ENCODE measurements around the gene MTERF1.
A peak's percentile ranks its signal among the peaks of the same experiment; 100 is the strongest.
"Not testable (repeated sequence)": the region's sequence is repeated elsewhere in the genome, so short reads cannot be mapped to it uniquely, and the experiment has no call there.

The MTERF1 gene

DNA sequence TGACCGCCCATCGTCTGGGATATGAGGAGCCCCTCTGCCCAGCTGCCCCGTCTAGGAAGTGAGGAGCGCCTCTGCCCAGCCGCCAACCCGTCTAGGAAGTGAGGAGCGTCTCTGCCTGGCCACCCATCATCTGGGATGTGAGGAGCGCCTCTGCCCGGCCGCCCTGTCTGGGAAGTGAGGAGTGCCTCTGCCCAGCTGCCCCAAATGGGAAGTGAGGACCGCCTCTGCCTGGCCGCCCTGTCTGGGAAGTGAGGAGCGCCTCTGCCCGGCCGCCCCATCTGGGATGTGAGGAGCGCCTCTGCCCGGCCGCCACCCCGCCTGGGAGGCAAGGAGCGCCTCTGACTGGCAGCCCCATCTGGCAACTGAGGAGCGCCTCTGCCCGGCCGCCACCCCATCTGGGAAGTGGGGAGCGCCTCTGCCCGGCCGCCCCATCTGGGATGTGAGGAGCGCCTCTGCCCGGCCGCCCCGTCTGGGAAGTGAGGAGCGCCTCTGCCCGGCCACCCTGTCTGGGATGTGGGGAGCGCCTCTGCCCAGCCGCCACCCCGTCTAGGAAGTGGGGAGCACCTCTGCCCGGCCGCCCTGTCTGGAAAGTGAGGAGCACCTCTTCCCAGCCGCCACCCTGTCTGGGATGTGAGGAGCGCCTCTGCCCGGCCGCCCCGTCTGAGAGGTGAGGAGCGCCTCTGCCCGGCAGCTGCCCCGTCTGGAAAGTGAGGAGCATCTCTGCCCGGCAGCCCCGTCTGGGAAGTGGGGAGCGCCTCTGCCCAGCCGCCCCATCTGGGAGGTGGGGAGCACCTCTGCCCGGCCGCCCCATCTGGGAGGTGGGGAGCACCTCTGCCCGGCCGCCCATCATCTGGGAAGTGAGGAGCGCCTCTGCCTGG is 7.1 kb upstream of the MTERF1 start:
- not testable (repeated sequence) for DNase-seq

DNA sequence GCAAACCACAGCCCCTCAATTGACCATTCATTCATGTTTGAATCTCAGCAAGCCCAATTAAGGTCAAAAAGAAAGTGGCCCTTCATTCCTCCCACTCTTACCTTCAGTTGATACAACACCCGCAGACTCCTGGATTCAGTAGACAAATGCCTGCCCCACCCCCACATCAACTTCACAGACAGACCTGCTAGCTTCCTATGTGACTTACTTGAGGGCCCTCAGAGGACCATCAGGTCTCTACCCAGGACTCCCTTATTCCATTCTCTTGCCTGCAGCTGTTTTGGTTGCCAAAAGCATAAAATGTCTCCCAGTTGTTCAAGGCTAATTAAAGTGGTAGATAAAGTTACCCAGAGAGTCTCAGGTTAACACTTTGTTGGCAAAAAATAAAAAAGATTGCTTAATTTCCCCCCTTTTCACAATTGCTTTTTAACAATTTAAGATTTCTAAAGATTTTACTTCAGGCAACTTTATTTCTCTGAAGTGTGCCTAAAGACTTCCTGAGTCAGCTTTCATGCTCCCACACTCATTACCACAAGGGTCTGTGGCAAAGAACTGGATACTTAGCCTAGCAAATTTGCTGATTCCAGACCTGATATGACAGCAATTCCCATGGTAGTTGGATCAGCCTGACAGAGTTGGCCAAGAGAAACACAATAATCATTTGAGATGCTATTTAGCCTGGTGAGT is 3.3 kb upstream of the MTERF1 start:
- DNase-seq, result no peak

DNA sequence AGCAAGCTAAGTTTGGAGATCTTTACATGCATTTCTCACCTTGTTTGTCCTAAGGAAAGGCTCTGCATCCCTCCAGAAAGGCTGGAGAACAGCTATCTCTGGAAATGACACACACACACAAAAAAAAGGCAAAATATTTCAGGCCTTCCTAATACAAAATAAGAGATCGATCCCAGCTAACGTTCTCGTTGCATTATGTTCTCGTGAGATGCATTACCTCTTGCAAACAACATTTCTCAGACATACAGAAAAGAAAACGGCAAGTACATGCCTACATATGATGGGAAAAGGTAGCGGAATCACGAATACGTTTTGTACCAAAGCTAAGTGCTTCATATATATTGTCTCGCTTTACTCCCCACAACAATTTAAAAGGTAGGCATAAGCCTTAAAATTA is 488 bp downstream of the MTERF1 start:
- DNase-seq, result no peak

DNA sequence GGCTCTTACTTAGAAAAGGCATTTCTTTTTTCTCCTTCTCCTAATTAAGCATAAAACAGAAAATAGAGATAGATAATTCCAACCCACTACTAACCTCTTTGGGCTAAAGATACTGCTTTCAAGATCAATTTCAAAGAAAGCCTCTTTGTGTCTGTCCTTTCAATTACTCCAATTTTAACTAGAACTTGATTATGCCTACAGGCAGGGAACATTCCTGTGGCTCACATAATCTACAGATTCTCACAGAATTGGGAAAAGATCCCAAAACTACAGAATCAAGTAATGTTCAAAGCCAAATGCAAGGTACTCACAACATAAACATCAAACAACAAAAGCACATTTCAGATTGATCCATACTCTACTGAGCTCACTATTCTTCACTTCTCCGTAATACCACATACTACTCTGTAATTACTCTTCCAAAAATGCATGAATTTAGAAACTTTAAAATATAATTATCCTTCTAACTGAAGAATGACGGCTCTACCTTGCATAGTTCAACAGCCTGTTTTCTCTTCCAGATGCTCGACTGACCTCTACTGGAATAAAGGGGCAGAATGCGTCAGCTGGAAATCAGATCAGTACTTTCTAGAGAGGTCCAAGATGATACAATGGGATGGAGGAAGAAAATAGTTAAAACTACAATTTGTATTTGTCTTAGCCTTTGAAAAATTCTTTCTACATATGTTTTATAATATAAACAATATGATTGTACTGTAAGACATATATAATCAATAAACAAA is 3.9 kb downstream of the MTERF1 start:
- no peak for DNase-seq

DNA sequence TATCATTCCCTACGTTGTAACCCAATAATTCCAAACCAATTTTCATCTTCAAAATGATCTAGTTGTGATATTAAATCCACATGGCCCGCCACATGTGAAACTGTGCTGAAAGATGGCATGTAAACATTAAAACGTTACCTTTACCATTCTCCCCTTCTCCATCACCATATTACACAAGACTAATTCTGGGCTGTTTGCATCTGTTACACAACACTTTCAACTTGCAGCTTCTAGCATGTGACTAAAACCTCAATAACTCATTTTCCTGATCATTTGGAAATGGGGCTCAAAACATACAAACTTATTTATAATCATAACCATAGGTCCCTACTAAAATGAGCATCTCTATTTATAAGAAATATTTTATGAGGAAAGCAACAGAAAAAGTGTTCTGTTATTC is 4.7 kb downstream of the MTERF1 start:
- DNase-seq, result no peak

DNA sequence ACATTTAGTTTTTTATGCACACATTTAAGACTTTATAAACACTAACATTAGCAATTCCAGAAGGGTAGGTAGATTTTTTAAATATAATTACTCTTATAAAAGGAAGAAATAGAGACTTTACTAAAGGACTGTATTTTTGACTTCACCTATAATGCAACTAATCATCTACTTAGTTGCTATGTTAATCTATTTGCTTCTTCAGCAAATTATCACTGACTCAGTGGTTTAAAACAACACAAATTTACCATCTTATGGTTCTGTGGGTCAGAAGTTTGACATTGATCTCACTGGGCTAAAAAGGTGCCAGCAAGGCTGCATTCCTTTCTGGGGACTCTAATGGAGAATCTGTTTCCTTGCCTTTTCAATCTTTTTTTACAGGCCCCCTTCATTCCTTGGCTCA is 7.6 kb downstream of the MTERF1 start:
- no peak for DNase-seq

DNA sequence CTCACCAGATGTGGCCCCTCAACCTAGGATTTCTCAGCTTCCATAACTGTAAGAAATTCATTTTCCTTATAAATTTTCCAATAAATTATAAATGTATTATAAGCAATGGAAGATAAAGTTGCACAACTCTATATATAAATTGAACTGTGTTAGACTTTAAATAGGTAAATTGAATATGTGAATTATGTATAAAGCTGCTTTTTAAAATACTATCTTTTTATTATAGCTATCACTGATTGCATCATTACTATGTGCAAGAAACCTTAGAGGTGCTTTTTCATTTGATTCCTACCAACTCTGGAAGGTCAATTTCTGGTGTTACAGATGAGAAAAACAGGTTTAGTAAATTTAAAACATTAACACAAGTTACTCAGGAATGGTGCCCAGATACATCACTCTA is 8.4 kb downstream of the MTERF1 start:
- no peak for DNase-seq

DNA sequence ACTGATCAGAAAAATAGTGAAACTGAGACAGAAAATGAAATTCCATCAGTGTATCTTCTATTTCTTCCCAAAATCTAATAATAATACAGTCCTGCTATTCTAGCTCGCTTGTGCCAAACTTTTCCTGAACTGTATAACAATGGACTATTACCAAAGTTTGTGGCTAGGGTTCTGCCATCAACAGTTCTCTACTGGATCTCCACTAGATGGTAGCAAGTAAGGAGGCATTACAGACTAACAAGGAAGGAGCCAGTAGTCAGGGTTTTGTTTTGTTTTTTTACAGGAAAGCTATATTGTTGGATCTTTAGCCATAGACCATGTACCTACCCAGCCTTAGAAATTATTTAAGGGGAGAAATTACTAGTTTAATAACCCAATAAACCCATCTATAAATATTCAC is 10.8 kb downstream of the MTERF1 start:
- DNase-seq, result no peak

DNA sequence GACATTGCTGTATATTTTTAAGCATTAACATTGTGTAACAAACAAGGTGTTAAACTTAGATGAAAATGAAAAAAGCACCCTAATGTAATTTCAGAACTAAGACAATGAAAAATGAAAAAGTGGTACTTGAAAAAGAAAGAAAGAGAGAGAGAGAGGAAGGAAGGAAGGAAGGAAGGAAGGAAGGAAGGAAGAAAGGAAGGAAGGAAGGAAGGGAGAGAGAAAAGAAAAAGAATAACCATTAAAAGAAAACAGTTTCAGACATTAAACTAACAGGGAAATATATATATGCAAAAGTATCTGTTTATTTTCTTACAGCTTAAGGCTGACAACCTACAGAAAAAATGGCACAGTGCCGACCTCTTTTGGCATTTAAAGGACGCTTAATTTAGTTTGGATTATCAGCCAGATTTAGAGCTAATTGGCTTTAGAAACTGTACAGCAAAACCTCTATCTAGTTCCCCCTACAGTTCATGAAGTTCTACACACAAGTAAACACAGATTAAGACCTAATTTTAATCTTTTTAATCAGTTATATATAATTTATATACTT is 13.8 kb downstream of the MTERF1 start:
- peak in 1 of 56 donors; percentile 26 for DNase-seq

DNA sequence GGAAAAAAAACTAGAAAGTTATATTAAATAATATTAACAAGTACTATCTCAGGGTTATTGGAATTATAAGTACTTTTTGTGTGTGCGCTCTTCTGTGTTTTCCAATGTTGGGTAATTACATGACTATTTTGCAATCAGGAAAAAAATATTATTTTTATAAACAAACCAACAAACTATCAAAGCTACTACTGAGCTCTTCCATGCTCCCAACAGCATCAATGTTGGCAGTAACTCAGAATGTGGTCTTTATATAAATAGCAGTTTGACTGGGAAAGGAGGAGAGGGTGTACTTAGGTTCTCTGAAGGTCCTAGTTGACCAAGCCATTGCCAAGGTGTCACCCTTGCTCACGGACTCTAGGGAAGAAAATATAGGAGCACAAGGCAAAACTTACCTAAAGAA is 15.0 kb downstream of the MTERF1 start:
- no peak for DNase-seq

DNA sequence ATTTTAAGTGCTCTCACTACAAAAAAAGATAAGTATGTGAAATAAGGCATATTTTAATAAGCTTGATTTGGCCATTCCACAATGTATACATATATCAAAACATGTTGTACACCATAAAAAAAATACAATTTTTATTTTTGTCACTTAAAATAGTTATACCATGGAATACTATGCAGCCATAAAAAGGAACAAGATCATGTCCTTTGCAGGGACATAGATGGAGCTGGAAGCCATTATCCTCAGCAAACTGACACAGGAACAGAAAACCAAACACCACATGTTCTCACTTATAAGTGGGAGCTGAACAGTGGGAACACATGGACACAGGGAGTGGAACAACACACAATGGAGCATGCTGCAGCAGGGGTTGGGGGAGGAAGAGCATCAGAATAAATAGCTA is 15.9 kb downstream of the MTERF1 start:
- DNase-seq, result not testable (repeated sequence)

DNA sequence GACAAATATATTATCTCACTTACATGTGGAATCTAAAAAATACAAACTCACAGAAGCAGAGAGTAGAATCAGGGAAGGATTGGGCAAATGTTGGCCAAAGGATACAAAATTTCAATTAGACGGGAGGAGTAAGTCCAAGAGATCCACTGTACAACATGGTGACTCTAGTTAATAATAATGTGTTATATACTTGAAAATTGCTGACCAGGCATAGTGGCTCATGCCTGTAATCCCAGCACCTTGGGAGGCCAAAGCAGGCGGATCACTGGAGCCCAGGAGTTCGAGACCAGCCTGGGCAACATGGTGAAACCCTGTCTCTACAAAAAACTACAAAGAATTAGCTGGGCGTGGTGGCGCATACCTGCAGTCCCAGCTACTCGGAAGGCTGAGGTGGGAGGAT is 16.4 kb downstream of the MTERF1 start:
- no peak for DNase-seq

DNA sequence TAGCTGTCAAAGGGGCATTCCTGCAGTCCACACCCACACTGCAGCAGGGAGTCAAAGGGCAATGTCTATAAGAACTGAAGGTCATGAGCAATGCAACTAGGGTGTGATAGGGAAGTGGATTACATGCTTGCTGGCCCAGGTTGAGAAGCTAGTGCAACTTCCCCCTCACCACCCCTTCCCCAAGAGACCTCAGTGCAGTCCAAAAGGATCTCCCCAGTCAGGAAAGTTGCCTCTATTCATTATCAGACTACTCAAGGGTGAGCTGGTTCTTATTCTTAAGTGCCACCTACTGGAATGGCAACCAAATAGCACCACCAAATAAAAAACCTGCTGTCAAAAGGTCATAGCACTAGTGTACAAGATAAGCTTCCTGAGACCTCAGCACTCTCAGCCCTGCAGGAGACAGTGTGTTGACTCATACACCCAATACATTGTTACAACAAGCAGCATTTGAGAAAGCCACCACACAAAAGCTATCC is 28.2 kb downstream of the MTERF1 start:
- DNase-seq, result no peak

DNA sequence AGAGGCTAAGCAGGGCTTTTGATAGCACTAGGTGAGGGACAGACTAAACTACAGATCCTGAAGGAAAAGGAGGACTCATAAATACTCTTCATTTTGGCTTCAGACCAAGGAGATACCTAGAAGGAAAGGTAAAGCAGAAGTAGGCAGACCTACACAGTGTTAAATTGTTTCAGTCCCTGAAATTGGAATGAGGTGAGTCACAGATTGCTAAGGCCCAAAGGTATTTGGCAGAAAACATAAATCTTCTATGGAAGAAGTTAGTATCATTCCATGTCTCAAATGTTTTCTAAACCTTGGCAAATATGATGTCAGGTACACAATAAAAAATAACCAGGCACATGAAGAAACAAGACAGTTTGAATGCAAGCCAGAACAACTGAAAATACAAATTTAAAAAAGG is 30.0 kb downstream of the MTERF1 start:
- no peak for DNase-seq

DNA sequence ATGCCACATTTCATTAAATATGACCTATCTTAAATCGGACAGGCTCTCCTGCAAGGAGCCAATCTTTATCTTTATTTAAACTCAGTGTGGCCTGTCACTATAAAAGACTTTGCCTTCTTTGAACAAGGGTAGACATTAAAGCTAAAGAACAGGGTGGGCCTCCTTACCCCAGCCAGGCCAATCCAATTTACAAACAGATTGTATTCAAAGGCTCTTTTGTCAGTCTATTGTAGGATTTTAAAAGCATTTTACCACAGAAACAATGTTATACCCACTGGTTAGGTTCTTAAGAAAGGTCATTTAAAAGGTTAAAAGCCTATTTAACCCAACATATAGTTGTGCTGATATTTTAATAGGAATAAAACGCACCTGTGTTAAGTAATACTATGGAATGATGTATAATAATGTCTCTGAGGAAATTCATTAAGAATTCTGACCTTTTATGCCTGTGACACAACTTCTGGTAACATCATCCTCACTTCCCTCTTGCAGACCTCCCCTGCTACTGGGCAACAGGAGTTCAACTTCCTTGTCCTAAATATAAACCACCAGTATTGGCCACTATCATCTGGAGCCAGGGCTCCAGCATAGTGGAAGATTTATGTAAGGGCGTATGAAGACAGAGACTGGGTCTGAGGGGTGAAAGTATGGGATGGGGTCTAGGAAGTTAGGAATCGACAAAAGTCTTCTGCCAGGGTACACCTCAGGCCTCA is 32.5 kb downstream of the MTERF1 start:
- DNase-seq, result no peak

DNA sequence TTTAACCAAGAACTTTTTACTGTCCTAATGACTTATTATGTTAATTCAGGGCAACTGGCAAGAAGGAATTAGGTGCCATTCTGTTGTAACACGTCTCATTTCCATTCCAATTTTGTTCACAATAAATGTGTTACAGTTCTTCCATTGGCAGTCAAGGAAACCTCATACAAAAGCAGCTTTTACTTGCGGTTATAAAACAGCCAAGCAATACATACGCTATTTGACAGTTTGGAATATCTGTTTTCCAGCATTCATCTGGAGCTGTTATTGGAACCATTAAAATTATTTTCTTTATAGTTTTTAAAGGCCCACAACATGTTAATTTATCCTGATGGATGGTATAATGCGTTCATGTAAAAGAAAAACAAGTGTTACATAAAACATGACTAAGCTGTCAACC is 33.3 kb downstream of the MTERF1 start:
- no peak for DNase-seq

DNA sequence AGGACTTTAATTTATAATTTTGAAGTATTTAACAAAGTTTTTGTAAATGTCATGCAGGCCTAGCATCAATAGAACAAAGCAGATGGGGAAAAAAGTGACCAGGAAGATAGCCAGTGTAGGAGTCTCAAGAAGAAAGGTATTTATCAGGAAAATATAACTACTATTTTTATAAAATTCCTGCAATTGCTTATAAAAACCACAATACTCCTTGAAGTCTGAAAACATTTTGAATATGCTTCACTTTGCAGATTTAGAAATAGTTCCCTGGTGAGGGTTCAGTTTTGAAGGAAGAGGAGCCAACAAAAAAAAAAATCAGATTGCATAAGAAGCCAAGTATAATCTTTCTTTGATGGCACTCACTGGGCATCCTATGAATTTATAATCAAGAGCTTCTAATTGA is 34.1 kb downstream of the MTERF1 start:
- DNase-seq, result no peak

DNA sequence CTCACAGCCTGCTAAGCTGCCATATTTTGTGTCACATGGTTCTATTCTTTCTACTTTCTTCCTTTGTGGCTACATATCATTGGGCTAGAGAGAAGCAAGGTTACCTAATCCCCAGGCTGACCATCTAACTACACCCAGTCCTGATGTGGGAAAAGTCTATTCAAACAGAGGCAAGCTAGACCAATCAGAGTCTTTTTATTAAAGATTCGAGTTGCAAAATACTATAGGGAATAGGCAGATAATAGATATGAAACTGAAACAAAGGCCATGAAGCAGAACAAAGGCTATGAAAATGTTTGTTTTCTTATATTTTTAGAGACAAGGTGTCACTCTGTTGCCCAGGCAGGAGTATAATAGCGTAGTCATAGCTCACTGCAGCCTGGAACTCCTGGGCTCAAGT is 36.7 kb downstream of the MTERF1 start:
- DNase-seq, result no peak

DNA sequence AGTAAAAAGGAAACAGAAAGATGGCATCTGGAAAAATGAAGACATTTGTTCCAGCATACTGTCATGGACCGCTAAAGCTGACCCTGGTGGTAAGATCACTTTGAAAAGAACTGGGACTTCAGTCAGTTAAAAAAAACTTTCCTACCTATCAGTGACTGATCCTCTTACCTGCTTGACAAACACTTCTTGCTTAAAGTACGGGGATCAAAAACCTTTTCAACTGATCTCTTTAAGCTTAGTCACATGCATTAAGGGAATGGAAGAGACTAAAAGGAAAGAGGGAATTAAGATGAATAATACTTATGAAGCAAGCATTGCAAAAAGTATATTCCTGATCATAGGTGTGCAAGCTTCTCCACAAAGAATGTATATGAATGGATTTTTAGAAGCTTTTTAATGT is 42.1 kb downstream of the MTERF1 start:
- DNase-seq, result no peak

DNA sequence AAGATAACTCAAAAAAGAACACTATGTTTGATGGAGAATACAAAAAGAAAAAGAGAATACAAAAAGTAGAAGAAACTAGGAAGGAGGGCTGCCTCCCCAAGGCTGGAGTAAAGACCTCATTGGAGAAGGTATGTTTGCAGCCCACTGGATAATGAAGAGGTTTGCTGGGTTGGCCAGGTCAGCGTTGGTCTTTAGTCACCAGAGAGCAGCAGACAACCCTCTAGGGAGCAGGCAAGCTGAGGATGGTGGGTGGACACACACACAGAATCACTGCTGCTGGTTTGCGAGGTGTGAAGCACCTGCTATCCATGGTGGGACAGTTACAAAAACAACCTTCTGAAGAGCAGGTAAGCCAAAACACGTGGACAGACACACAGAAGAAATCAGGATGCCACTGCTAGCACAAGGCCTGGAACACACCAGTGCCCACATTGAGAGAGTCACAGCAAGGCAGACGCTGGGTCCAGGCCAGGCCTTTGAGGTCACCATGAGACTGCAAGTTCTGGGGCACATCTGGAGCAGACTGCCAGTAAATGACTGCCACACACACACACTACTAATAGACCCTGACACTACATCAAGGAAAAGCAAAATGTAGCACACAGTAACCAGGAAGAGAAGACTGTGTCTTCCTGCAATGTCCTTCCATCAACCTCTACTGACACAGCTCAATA is 43.0 kb downstream of the MTERF1 start:
- peak in 6 of 56 donors; percentile 2 to 7 (median 2) for DNase-seq

Measured in amygdala (tissue), 56 donors.